ENCODE measurements around the gene CCNC. TPM values are rescaled to one million over a fixed set of nuclear protein-coding genes. Genes with fewer than 3 reads are reported as not detected.

Gene CCNC
- 27.5 to 37.2 TPM (median 28.3 TPM) in 5 replicates for total RNA-seq (2022; extraction: Qiagen RNA extraction; ENCODE audit: low read depth)

GRCh38 chr6:99568103-99568933 lies at the start of gene CCNC:
CCNC (minus strand) TSS chr6:99568660; CDS start chr6:99568527, 133 bp downstream.

GRCh38 chr6:99606656-99607415 lies 38.4 kb upstream of the CCNC start, which contains the start of gene PRDM13:
PRDM13 (plus strand) TSS chr6:99606833; CDS start chr6:99607035, 202 bp downstream.

Other genes starting within 250 kb of the CCNC start
- 6.4 to 8.1 TPM (median 6.8 TPM) in 5 replicates for gene FAXC, start 219.0 kb downstream of the CCNC start, total RNA-seq (2022; extraction: Qiagen RNA extraction; ENCODE audit: low read depth)
- 8.8 to 11.7 TPM (median 10.5 TPM) in 5 replicates for gene COQ3, start 174.5 kb downstream of the CCNC start, total RNA-seq (2022; extraction: Qiagen RNA extraction; ENCODE audit: low read depth)
- gene PNISR, start 143.4 kb downstream of the CCNC start, total RNA-seq (2022; extraction: Qiagen RNA extraction; ENCODE audit: low read depth) = 26.2 to 35.7 TPM (median 27.6 TPM) in 5 replicates
- 4.4 to 6.2 TPM (median 5.4 TPM) in 5 replicates for gene USP45, start 53.2 kb downstream of the CCNC start, total RNA-seq (2022; extraction: Qiagen RNA extraction; ENCODE audit: low read depth)
- gene PRDM13, start 38.2 kb upstream of the CCNC start, total RNA-seq (2022; extraction: Qiagen RNA extraction; ENCODE audit: low read depth) = 0.72 to 1.1 TPM (median 1.0 TPM) in 5 replicates